NCI-H2196 (cell line): ENCODE measurements around the gene SLC7A1.
"Not testable (repeated sequence)": the region's sequence is repeated elsewhere in the genome, so short reads cannot be mapped to it uniquely, and the experiment has no call there.

Experiments used
- DNase-seq: peaks from one replicate; lab custom pipeline; 2025; ENCODE audit not compliant: unreplicated experiment; lab: John Stamatoyannopoulos, UW

Gene SLC7A1

GRCh38 chr13:29595380-29596063, at the start of gene SLC7A1:
Gene SLC7A1, minus strand, starts transcription at chr13:29595688. Its CDS starts 59,500 bp downstream, at chr13:29536188.
- DNase-seq = peak; percentile 84

- DNase-seq = no peak
These were observed 45.2 kb upstream of the SLC7A1 start for GRCh38 chr13:29640665-29641064.

DNA sequence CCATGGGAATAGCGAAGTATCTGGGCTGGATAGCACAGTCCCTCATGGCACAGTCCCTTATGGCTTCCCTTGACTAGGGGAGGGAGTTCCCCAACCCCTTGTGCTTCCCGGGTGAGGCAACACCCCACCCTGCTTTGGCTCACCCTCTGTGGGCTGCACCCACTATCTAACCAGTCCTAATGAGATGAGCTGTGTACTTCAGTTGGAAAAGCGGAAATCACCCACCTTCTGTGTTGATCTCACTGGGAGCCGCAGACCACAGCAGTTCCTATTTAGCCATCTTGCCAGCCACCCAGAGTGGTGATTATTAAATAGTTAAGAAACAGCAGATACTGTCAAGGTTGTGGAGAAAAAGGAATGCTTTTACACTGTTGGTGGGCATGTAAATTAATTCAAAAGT, 41.3 kb upstream of the SLC7A1 start:
- DNase-seq = not testable (repeated sequence)

GRCh38 chr13:29624997-29625396, 29.5 kb upstream of the SLC7A1 start:
- DNase-seq = no peak

DNA sequence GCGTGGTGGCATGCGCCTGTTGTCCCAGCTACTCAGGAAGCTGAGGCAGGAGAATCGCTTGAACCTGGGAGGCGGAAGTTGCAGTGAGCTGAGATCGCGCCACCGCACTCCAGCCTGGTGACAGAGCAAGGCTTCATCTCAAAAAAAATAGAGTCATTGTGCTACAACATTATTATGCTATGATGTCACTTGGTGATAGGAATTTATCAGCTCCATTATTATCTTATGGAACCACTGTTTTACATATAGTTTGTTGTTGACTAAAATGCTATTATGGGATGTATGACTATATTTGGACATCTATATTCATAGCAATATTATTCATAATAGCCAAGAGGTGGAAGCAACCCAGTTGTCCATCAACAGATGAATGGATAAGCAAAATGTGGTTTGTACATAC, 26.4 kb upstream of the SLC7A1 start:
- no peak for DNase-seq

DNA sequence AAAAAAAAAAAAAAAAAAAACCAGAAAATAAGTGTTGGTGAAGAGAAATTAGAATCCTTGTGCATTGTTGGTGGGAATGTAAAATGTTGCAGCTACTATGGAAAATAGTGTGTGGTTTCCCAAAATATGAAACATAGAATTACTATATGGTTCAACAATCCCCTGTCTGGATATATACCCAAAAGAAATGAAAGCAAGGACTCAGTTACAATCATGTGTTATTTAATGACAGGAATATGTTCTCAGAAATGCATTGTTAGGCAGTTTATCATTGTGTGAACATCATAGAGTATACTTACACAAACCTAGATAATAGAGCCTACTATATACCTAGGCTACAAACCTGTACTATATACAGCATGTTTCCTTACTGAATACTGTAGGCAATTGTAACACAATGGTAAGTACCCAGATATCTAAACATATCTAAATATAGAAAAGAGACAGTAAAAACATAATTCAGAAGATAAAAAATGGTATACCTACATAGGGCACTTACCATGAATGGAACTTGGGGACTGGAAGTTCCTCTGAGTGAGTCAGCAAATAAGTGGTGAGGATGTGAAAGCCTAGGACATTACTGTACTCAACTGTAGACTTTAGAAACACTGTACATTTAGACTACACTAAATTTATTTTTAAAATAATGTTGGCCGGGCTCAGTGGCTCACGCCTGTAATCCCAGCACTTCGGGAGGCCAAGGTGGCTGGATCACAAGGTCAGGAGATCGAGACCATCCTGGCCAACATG, 25.7 kb upstream of the SLC7A1 start:
- DNase-seq = no peak

GRCh38 chr13:29619995-29620394, 24.5 kb upstream of the SLC7A1 start:
- DNase-seq = no peak

GRCh38 chr13:29613101-29613500, 17.6 kb upstream of the SLC7A1 start:
- no peak for DNase-seq

- DNase-seq = no peak
These were observed 12.0 kb upstream of the SLC7A1 start for GRCh38 chr13:29607465-29607864.

GRCh38 chr13:29605860-29606526, 10.5 kb upstream of the SLC7A1 start:
- no peak for DNase-seq

GRCh38 chr13:29598321-29598720, 2.8 kb upstream of the SLC7A1 start:
- no peak for DNase-seq

- DNase-seq = no peak
These were observed 2.2 kb upstream of the SLC7A1 start for GRCh38 chr13:29597706-29598105.

DNA sequence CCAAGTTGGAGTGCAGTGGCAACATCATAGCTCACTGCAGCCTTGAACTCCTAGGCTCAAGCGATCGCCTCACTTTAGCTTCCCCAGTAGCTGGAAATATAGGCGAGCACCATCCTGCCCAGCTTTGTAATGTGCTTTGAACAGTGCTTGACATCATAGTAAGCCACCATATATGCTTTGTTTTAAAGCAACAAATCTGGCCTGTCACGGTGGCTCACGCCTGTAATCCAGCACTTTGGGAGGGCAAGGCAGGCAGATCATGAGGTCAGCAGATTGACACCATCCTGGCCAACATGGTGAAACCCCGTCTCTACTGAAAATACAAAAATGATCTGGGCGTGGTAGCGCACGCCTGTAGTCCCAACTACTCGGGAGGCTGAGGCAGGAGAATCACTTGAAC, 1.8 kb upstream of the SLC7A1 start:
- no peak for DNase-seq

- no peak for DNase-seq
These were observed 553 bp upstream of the SLC7A1 start for GRCh38 chr13:29596064-29596418.

GRCh38 chr13:29594710-29595379, 643 bp downstream of the SLC7A1 start:
- DNase-seq = no peak

DNA sequence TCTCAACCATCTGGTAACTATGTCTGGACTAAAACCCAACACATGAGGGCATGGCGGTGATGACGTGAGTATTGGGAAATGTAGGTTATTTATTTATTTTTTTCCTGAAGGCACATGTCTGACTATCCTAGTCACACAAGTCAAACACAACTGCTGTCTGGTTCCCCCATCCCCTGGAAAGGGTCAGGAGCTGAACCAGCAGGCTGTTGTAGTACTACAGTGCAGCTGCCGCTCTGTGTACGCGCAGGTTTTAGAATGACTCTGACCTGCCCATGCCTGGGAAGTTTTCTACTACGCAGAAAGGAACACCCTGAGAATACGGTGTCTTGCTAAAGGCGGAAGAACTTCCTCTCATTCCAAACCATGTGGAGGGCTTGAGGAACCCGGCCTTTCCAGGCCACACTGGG, 1.2 kb downstream of the SLC7A1 start:
- peak; percentile 10 for DNase-seq

- no peak for DNase-seq
These were observed 1.7 kb downstream of the SLC7A1 start for GRCh38 chr13:29593605-29594297.

- DNase-seq = no peak
These were observed 4.2 kb downstream of the SLC7A1 start for GRCh38 chr13:29591310-29591709.

GRCh38 chr13:29589967-29590366, 5.5 kb downstream of the SLC7A1 start:
- DNase-seq = no peak

GRCh38 chr13:29589234-29589633, 6.3 kb downstream of the SLC7A1 start:
- DNase-seq = no peak

- no peak for DNase-seq
These were observed 7.8 kb downstream of the SLC7A1 start for GRCh38 chr13:29587645-29588044.
